HepG2 (cell line): ENCODE results near the gene GPSM1. TPM values are rescaled to one million over a fixed set of nuclear protein-coding genes. Genes with fewer than 3 reads are reported as not detected.
A peak's percentile ranks its signal among the peaks of the same experiment; 100 is the strongest.

ENCODE experiments used
- CHCHD3 ChIP-seq: sonication (generic); formaldehyde crosslinking; IDR thresholded peaks from 2 replicates; pipeline ENCODE4 v1.8.0; 2022; ENCODE audit warnings: mild to moderate bottlenecking, missing genetic modification reagents, moderate library complexity
- FOXA1 ChIP-seq, 2 experiments: fragments of 450-650 bp in 1 of 2; sonication (generic) in 1 of 2; formaldehyde crosslinking in 1 of 2; IDR thresholded peaks; 2 replicates each; pipeline versions ENCODE4 v1.4.0 to v1.6.1; 2016 to 2020; ENCODE audit warnings: missing genetic modification reagents in 1 of 2
- HNF4A ChIP-seq: sonication (generic); formaldehyde crosslinking; IDR thresholded peaks from 2 replicates; pipeline ENCODE4 v1.4.0; 2020; ENCODE audit warnings: missing genetic modification reagents
- HNRNPLL ChIP-seq: fragments of 200-400 bp; formaldehyde crosslinking; IDR thresholded peaks from 2 replicates; pipeline ENCODE4 v1.6.1; 2017; ENCODE audit warnings: mild to moderate bottlenecking, low read depth, low read length; ENCODE audit not compliant: poor library complexity, severe bottlenecking
- KDM1A ChIP-seq: IDR thresholded peaks from 2 replicates; pipeline ENCODE4 v1.6.1; 2016; ENCODE audit warnings: missing compliant biosample characterization
- PCBP1 ChIP-seq: fragments of 200-400 bp; formaldehyde crosslinking; IDR thresholded peaks from 2 replicates; pipeline ENCODE4 v1.6.1; 2017; ENCODE audit warnings: mild to moderate bottlenecking, low read depth, low read length, borderline replicate concordance
- PRMT3 ChIP-seq: sonication (generic); formaldehyde crosslinking; IDR thresholded peaks from 2 replicates; pipeline ENCODE4 v1.8.1; 2022; ENCODE audit warnings: low read depth, mild to moderate bottlenecking, moderate library complexity, missing genetic modification reagents, borderline replicate concordance
- RAD21 ChIP-seq: fragments of 450-650 bp; formaldehyde crosslinking; IDR thresholded peaks from 2 replicates; pipeline ENCODE4 v1.5.0; 2020; ENCODE audit warnings: mild to moderate bottlenecking
- RBAK ChIP-seq: sonication (generic); formaldehyde crosslinking; IDR thresholded peaks from 2 replicates; pipeline ENCODE4 v1.5.1; 2020; ENCODE audit warnings: mild to moderate bottlenecking, missing genetic modification reagents
- REXO4 ChIP-seq: sonication (generic); formaldehyde crosslinking; IDR thresholded peaks from 2 replicates; pipeline ENCODE4 v1.8.0; 2022; ENCODE audit warnings: missing genetic modification reagents, mild to moderate bottlenecking, borderline replicate concordance
- ZFP90 ChIP-seq: sonication (generic); formaldehyde crosslinking; IDR thresholded peaks from 2 replicates; pipeline ENCODE4 v1.8.0; 2022; ENCODE audit warnings: missing genetic modification reagents, mild to moderate bottlenecking, inconsistent platforms, borderline replicate concordance
- ZIK1 ChIP-seq: sonication (generic); formaldehyde crosslinking; IDR thresholded peaks from 2 replicates; pipeline ENCODE4 v1.5.0; 2020; ENCODE audit warnings: mild to moderate bottlenecking, low read depth, missing genetic modification reagents, borderline replicate concordance
- ZKSCAN5 ChIP-seq: sonication (generic); formaldehyde crosslinking; IDR thresholded peaks from 2 replicates; pipeline ENCODE4 v1.5.1; 2020; ENCODE audit warnings: mild to moderate bottlenecking, missing genetic modification reagents
- ZNF253 ChIP-seq: sonication (generic); formaldehyde crosslinking; IDR thresholded peaks from 2 replicates; pipeline ENCODE4 v1.8.0; 2022; ENCODE audit warnings: mild to moderate bottlenecking, missing genetic modification reagents, borderline replicate concordance
- ZNF264 ChIP-seq: sonication (generic); formaldehyde crosslinking; IDR thresholded peaks from 2 replicates; pipeline ENCODE4 v1.4.0; 2020; ENCODE audit warnings: missing genetic modification reagents
- ZNF296 ChIP-seq: sonication (generic); formaldehyde crosslinking; conservative IDR thresholded peaks from 2 replicates; pipeline ENCODE4 v1.5.0; 2020; ENCODE audit warnings: mild to moderate bottlenecking, missing genetic modification reagents
- ZNF33A ChIP-seq: sonication (generic); formaldehyde crosslinking; IDR thresholded peaks from 2 replicates; pipeline ENCODE4 v1.5.1; 2020; ENCODE audit warnings: missing genetic modification reagents, mild to moderate bottlenecking, moderate library complexity, borderline replicate concordance
- ZNF556 ChIP-seq: sonication (generic); formaldehyde crosslinking; IDR thresholded peaks from 2 replicates; pipeline ENCODE4 v1.4.0; 2020; ENCODE audit warnings: mild to moderate bottlenecking, missing genetic modification reagents, borderline replicate concordance
- ZNF646 ChIP-seq: sonication (generic); formaldehyde crosslinking; IDR thresholded peaks from 2 replicates; pipeline ENCODE4 v1.9.0; 2021; ENCODE audit warnings: mild to moderate bottlenecking, missing genetic modification reagents
- ZNF678 ChIP-seq: sonication (generic); formaldehyde crosslinking; IDR thresholded peaks from 2 replicates; pipeline ENCODE4 v1.4.0; 2020; ENCODE audit warnings: mild to moderate bottlenecking, missing genetic modification reagents
- polyA plus RNA-seq, 8 experiments: library from polyadenylated mRNA; depleted of rRNA in 3 of 8; stranded (reverse) in 7 of 8; unstranded in 1 of 8; fragments of >200 nt; fragmentation: Illumina TruSeq in 4 of 8; extraction: Trizol in 4 of 8; gene quantifications; 2 replicates each; pipeline versions ENCODE4 v1.2.1 to v1.2.3, GENCODE V29; 2011 to 2016; ENCODE audit warnings: low read depth in 4 of 8, missing spikeins in 1 of 8, mixed read lengths in 1 of 8; ENCODE audit not compliant: insufficient read depth in 1 of 8
- total RNA-seq, 5 experiments: library from RNA; depleted of rRNA; stranded (reverse); fragments of >200 nt; fragmentation: Illumina TruSeq; extraction: Trizol; gene quantifications; 2 replicates each; pipeline ENCODE4 v1.2.3, GENCODE V29; 2016; ENCODE audit warnings: low read depth in 1 of 5
- TF ChIP-seq, protein P1 (sequence below), 2 experiments: sonication (generic) in 1 of 2; formaldehyde crosslinking in 1 of 2; IDR thresholded peaks; 2 replicates each; pipeline versions ENCODE4 v1.5.1 to v1.6.1; 2011 to 2020; ENCODE audit warnings: borderline replicate concordance in 1 of 2, low read depth in 1 of 2, low read length in 1 of 2, mild to moderate bottlenecking in 1 of 2, missing genetic modification reagents in 1 of 2, moderate library complexity in 1 of 2

GPSM1 gene
- total and polyA plus RNA-seq, 2 of the 13 experiments (the other 11 are each of a cell fraction or from before 2014, with no cell fraction given) = 1.0 to 2.4 TPM

GRCh38 chr9:136339173-136339957 lies 12.0 kb downstream of the GPSM1 start (continued):
- TF ChIP-seq ZIK1 (CRISPR knock-in tag) (no peak), ZNF646 (CRISPR knock-in tag) (no peak), ZFP90 (no peak), RAD21 (CRISPR knock-in tag) (peak; percentile 90), HNRNPLL (peak; percentile 32), PRMT3 (CRISPR knock-in tag) (no peak), ZNF264 (CRISPR knock-in tag) (no peak), KDM1A (no peak), ZNF253 (CRISPR knock-in tag) (no peak), RBAK (CRISPR knock-in tag) (no peak), ZNF556 (CRISPR knock-in tag) (peak; percentile 71; the same call in 1 of the 2 replicates), FOXA1 (IDR thresholded peaks at IDR 0.05) (no peak), FOXA1 (CRISPR knock-in tag; IDR thresholded peaks at IDR 0.05) (no peak), PCBP1 (no peak), ZKSCAN5 (no peak), REXO4 (no peak), ZNF678 (CRISPR knock-in tag) (no peak), HNF4A (CRISPR knock-in tag) (peak; percentile 56; the same call in 1 of the 2 replicates), CHCHD3 (CRISPR knock-in tag) (no peak), ZNF33A (CRISPR knock-in tag) (no peak), ZNF296 (CRISPR knock-in tag) (no peak)
- TF ChIP-seq, protein P1, sequence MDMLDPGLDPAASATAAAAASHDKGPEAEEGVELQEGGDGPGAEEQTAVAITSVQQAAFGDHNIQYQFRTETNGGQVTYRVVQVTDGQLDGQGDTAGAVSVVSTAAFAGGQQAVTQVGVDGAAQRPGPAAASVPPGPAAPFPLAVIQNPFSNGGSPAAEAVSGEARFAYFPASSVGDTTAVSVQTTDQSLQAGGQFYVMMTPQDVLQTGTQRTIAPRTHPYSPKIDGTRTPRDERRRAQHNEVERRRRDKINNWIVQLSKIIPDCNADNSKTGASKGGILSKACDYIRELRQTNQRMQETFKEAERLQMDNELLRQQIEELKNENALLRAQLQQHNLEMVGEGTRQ (IDR thresholded peaks at IDR 0.05; ENCODE audit: low read depth, low read length) = no peak
- TF ChIP-seq, protein P1 (CRISPR knock-in tag; IDR thresholded peaks at IDR 0.05; ENCODE audit: borderline replicate concordance) = no peak
